ENCODE data around the gene CPS1. TPM values are rescaled to one million over a fixed set of nuclear protein-coding genes. Genes with fewer than 3 reads are reported as not detected.

CPS1 gene
- total and polyA plus RNA-seq, 8 donors, result 2.5 to 9.2 (median 7.3) TPM

GRCh38 chr2:210577263-210578071 lies 21.1 kb downstream of the CPS1 start:
- Histone ChIP-seq H3K27ac (no peak overlapping the region), H3K36me3 (no peaks in the 10 kb centered on the region), H3K9me3 (no peaks in the 10 kb centered on the region), H3K4me1 (no peaks in the 10 kb centered on the region), H3K27me3 (no peaks in the 10 kb centered on the region), H3K4me3 (no peak overlapping the region)
- TF ChIP-seq, protein P1, sequence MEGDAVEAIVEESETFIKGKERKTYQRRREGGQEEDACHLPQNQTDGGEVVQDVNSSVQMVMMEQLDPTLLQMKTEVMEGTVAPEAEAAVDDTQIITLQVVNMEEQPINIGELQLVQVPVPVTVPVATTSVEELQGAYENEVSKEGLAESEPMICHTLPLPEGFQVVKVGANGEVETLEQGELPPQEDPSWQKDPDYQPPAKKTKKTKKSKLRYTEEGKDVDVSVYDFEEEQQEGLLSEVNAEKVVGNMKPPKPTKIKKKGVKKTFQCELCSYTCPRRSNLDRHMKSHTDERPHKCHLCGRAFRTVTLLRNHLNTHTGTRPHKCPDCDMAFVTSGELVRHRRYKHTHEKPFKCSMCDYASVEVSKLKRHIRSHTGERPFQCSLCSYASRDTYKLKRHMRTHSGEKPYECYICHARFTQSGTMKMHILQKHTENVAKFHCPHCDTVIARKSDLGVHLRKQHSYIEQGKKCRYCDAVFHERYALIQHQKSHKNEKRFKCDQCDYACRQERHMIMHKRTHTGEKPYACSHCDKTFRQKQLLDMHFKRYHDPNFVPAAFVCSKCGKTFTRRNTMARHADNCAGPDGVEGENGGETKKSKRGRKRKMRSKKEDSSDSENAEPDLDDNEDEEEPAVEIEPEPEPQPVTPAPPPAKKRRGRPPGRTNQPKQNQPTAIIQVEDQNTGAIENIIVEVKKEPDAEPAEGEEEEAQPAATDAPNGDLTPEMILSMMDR (IDR thresholded peaks at IDR 0.05), result peak; percentile 50 to 54
- intact Hi-C loops (cut with DNase I), result no loop called here
- peak in 2 of 4 donors; percentile 12 to 17 for DNase-seq
- ATAC-seq, result peak; percentile 69

GRCh38 chr2:210584834-210585233 lies 28.4 kb downstream of the CPS1 start:
- ATAC-seq, result no peak
- no peak overlapping the region for H3K27ac ChIP-seq
- no peak for DNase-seq
- intact Hi-C loops (cut with DNase I), result no loop called here
- no peaks in the 10 kb centered on the region for H3K36me3 ChIP-seq
- TF ChIP-seq, protein P1 (IDR thresholded peaks at IDR 0.05), result no peak
- no peak overlapping the region for H3K4me3 ChIP-seq
- no peaks in the 10 kb centered on the region for H3K4me1 ChIP-seq
- H3K27me3 ChIP-seq, result no peaks in the 10 kb centered on the region
- no peaks in the 10 kb centered on the region for H3K9me3 ChIP-seq

GRCh38 chr2:210586381-210586780 lies 30.0 kb downstream of the CPS1 start:
- H3K36me3 ChIP-seq, result no peaks in the 10 kb centered on the region
- H3K4me3 ChIP-seq, result no peak overlapping the region
- ATAC-seq (no peak), DNase-seq (no peak)
- intact Hi-C loops (cut with DNase I), result no loop called here
- no peak overlapping the region for H3K27ac ChIP-seq
- no peaks in the 10 kb centered on the region for H3K9me3 ChIP-seq
- no peaks in the 10 kb centered on the region for H3K27me3 ChIP-seq
- TF ChIP-seq, protein P1 (IDR thresholded peaks at IDR 0.05), result no peak
- no peaks in the 10 kb centered on the region for H3K4me1 ChIP-seq

DNA sequence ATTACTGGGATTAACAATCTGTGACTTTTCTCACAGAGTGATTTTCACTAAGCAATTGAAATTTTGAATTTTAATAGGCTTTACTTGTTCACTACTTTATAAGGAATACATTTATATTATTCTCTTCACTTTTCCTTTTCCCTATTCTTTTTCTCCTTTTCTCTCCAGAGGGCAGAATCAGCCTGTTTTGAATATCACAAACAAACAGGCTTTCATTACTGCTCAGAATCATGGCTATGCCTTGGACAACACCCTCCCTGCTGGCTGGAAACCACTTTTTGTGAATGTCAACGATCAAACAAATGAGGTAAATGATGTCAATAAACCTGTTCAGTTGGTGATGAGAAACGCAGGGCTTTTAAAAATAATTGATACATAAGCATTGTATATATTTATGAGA lies 35.3 kb downstream of the CPS1 start:
- TF ChIP-seq, protein P1 (IDR thresholded peaks at IDR 0.05), result no peak
- no peaks in the 10 kb centered on the region for H3K9me3 ChIP-seq
- ATAC-seq (no peak), DNase-seq (no peak)
- H3K4me1 ChIP-seq, result no peaks in the 10 kb centered on the region
- H3K27me3 ChIP-seq, result no peaks in the 10 kb centered on the region
- no peak overlapping the region for H3K4me3 ChIP-seq
- no peak overlapping the region for H3K27ac ChIP-seq
- intact Hi-C loops (cut with DNase I), result no loop called here
- H3K36me3 ChIP-seq, result no peaks in the 10 kb centered on the region

DNA sequence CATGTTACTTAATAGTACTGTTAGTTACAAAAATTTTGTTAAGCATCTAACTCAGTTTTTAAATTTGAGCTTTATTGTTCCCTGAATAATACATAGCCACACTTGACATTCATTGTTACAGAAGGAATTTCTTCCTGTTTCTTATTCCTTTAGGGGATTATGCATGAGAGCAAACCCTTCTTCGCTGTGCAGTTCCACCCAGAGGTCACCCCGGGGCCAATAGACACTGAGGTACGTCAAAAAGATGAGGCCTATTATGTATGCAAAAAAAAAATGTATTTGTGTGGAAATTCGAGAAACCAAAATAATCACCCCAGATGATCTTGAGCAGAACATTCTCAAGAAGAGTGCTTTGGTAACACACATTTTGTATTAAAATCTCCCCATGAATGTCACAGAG lies 36.3 kb downstream of the CPS1 start:
- ATAC-seq (no peak), DNase-seq (no peak)
- no peaks in the 10 kb centered on the region for H3K9me3 ChIP-seq
- no peak overlapping the region for H3K4me3 ChIP-seq
- TF ChIP-seq, protein P1 (IDR thresholded peaks at IDR 0.05), result no peak
- no peaks in the 10 kb centered on the region for H3K27me3 ChIP-seq
- no peaks in the 10 kb centered on the region for H3K4me1 ChIP-seq
- H3K27ac ChIP-seq, result no peak overlapping the region
- H3K36me3 ChIP-seq, result no peaks in the 10 kb centered on the region
- intact Hi-C loops (cut with DNase I), result no loop called here

All from left lung (tissue), 10 donors.